Adrenal gland (tissue), 5 donors: ENCODE results near the gene IGFBP5.

ENCODE experiments used
- POLR2A ChIP-seq, 2 donors: fragments of 450-650 bp; IDR thresholded peaks; one replicate each; pipeline ENCODE4 v1.6.1; 2017; ENCODE audit warnings: antibody characterized with exemption in 2 of 2, mild to moderate bottlenecking in 2 of 2, moderate library complexity in 1 of 2
- TF ChIP-seq, protein P1 (sequence below), 6 experiments: fragments of 450-650 bp in 4 of 6; fragments of 200-600 bp in 2 of 6; sonication (generic) in 1 of 6; IDR thresholded peaks; 1 replicate in 5 of 6; 2 replicates in 1 of 6; pipeline versions ENCODE4 v1.5.1 to v1.8.0; 2016 to 2021; ENCODE audit warnings: antibody characterized with exemption in 6 of 6, mild to moderate bottlenecking in 2 of 6, moderate library complexity in 1 of 6
- donor health status: DM: no; HTN: no; CAD: no.

DNA sequence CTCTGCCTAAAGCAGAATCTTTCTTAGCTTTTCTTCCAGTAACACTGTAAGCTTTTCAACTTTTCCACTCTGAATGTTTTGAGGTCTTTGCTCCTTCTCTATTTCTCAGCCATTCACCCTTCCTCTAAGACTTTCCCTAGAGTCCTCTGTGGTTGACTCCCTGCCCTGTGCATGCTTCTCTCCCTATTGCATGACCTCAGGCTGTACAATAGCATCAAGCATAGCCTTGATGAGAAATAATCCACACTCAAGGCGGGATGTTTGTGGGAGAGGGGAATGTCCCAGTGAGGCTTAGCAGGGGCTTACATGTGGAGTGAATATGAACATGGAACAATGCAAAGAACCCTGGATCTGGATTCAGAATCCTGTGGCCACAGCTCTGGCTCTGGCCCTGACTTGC, 48.4 kb upstream of the IGFBP5 start:
- TF ChIP-seq, protein P1, sequence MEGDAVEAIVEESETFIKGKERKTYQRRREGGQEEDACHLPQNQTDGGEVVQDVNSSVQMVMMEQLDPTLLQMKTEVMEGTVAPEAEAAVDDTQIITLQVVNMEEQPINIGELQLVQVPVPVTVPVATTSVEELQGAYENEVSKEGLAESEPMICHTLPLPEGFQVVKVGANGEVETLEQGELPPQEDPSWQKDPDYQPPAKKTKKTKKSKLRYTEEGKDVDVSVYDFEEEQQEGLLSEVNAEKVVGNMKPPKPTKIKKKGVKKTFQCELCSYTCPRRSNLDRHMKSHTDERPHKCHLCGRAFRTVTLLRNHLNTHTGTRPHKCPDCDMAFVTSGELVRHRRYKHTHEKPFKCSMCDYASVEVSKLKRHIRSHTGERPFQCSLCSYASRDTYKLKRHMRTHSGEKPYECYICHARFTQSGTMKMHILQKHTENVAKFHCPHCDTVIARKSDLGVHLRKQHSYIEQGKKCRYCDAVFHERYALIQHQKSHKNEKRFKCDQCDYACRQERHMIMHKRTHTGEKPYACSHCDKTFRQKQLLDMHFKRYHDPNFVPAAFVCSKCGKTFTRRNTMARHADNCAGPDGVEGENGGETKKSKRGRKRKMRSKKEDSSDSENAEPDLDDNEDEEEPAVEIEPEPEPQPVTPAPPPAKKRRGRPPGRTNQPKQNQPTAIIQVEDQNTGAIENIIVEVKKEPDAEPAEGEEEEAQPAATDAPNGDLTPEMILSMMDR (IDR thresholded peaks at IDR 0.05) = no peak
- no peak for TF ChIP-seq POLR2A (IDR thresholded peaks at IDR 0.05)
